GM21717 (cell line): ENCODE measurements around the gene CPVL.

Experiments
- ATAC-seq: cut with Tn5 transposase; IDR thresholded peaks from one replicate; pipeline ENCODE4 v1.9.1; 2021; ENCODE audit warnings: mild to moderate bottlenecking, moderate library complexity; ENCODE audit not compliant: unreplicated experiment

The CPVL gene

GRCh38 chr7:29156907-29157452 lies 10.6 kb upstream of the CPVL start:
- no peak for ATAC-seq

GRCh38 chr7:29154076-29154475 lies 7.7 kb upstream of the CPVL start:
- no peak for ATAC-seq

- no peak for ATAC-seq
These were observed 4.5 kb upstream of the CPVL start for GRCh38 chr7:29150856-29151255.

GRCh38 chr7:29149036-29149435 lies 2.7 kb upstream of the CPVL start:
- no peak for ATAC-seq

- ATAC-seq: no peak
These were observed 1.5 kb upstream of the CPVL start for GRCh38 chr7:29147821-29148220.

- ATAC-seq: no peak
These were observed 712 bp upstream of the CPVL start for GRCh38 chr7:29146888-29147609.

DNA sequence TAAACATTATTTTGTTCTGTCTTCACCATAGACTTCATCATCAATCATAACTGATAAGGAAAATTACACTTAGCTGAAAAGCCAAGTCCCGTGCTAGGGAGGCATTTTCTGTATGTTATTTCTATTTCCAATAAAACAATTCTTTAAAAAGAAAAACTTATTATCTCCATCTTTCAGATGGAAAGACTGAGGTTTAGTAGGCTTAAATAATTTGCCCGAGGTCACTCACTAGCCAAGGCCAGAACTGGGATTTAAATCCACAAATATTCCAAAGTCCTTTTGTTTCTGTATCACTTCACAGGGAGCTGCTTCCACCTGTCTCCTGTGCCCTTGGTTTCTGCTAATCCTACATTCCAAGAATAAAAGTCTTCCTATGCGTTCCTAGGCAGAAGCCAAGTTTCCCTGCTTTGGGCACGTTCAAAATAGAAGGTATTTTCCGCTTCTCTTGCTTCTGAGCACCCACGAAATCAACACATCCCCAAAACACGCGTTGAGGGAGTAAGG lies 732 bp downstream of the CPVL start:
- no peak for ATAC-seq

DNA sequence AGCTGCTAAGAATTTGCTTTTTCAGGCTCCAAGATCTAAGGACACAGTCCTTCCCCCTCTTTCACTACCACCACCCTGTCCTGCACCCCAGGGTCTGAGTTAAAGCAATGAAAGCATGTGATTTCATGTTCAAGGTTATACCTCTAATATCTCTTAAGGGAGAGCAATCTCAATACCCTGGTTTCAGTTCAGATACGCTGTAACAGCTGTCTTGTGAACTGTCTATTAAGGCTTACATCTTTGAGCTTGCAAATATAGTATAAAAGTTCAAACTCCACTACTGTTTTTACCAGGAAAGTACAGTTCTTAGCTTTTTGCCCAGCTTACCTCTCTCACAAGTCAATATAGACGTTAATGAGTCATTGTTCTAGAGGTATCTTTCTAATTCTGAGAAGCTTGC lies 2.6 kb downstream of the CPVL start:
- no peak for ATAC-seq

- no peak for ATAC-seq
These were observed 4.2 kb downstream of the CPVL start for GRCh38 chr7:29142021-29142727.

- ATAC-seq: no peak
These were observed 5.4 kb downstream of the CPVL start for GRCh38 chr7:29140873-29141468.

DNA sequence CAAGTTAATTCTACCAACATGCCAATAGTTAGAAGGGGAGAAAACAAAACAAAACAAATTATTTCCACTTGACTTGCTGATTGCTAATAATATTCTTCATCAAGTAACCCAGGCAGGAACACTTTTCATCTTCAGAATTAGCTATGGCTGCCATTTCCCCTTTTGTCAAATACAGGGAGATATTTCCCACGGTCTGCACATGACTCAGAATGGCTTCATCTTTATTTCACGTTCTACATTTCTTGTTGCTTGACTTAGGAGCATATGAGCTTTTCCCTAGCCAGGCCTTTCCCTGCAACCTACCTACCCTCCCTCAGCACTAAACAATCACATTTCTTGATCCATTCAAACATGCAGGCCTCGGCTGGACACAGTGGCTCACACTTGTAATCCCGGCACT lies 6.5 kb downstream of the CPVL start:
- ATAC-seq: no peak

DNA sequence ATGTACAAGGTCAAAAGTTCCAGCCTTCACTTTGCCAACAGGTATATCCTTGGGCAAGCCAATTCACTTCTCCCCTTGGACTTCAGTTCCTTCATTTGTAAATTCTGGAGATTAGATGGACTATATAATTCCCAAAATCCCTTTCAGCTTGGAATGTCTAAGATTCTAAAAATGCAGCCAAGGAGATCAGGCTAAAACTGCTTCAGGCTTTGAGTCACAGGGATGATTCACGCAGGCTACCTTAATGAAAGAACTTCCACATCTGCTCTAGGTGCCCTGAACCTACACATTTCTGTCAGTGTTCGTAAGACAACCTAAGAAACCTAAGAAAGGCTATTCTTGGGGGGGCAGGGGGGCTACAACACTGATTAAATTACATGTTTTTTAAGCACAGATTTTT lies 7.1 kb downstream of the CPVL start:
- no peak for ATAC-seq

- no peak for ATAC-seq
These were observed 7.7 kb downstream of the CPVL start for GRCh38 chr7:29138588-29138987.

- no peak for ATAC-seq
These were observed 10.5 kb downstream of the CPVL start for GRCh38 chr7:29135846-29136245.

- no peak for ATAC-seq
These were observed 13.4 kb downstream of the CPVL start for GRCh38 chr7:29132980-29133379.

DNA sequence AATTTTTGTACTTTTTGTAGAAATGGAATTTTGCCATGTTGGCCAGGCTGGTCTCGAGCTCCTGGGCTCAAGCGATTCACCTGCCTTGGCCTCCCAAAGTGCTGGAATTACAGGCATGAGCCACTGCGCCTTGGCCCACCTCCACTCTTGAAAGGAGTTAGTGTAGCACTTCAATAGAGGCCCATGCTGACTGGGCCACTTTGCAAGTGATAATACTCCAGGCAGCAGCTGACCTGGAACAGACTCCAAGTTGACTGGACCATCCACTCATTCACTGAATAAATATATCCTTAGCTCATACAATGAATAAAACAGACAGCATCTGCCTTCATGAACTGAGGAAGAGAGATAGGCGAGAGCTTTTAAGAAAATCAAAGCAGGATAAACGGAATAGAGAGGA lies 14.7 kb downstream of the CPVL start:
- no peak for ATAC-seq

- ATAC-seq: no peak
These were observed 16.2 kb downstream of the CPVL start for GRCh38 chr7:29130096-29130495.

GRCh38 chr7:29127527-29127926 lies 18.8 kb downstream of the CPVL start:
- ATAC-seq: no peak

DNA sequence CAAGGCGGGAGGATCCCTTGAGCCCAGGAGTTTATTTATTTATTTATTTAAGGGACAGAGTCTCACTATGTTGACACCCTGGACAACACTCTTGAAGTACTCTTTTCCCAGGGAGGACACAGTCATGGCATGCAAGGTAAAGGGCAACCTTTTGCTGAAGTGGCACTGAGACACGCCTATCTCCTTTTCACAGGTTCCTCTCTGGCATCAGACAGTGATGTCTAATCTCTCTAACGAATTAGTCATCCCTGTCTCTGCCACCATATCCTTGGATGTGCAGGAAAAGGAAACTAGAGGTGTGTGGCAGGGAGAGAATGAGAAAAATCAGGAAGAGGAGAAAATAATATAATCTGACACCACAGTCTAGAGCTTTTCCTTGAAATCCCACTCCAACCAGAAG lies 19.5 kb downstream of the CPVL start:
- ATAC-seq: no peak

DNA sequence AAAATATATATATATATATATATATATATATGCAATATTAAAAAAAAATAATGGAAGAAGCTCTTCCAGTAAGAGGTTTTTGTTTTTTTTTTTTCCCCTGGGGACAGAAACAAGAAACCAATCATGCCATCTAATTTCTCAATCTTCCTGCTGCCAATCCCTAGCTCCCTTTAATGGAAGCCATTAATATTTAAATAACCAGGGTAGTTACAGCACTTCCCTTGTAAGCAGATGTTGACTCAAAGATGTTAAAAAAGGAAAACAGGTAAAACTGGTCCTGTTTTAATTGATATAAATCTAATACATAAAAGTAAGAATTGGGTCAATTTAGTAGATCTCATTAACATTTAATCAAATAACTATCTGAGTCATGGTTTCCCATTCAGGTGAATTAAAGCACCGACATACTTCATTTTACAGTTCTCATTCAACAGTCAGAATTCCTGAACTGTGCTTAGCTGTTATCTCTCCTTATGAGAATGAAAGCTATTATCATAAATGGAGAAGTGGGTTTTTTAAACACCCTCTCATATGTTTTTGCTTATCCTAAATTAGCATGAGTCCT lies 22.6 kb downstream of the CPVL start:
- no peak for ATAC-seq

GRCh38 chr7:29122759-29123158 lies 23.6 kb downstream of the CPVL start:
- no peak for ATAC-seq
